ENCODE results near the gene GCSH.

DNA sequence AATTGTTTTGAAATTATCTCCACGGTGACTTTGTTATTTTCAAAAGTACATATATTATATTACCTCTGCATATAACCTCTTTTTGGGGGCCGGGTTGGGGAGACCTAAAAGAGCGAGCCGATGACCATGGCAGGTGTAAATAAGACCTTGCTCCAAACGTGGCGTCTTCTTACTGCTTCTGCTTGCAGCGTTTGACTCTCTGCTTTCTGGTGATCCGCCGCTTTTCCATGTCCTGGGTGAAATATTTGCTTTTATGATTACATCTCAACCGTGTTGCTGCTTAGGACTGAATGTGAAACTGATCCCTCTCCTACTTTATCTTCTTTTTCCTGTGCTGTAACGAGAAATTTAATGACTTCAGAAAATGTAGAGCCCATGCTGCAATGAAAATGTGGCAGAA, 42.4 kb downstream of the GCSH start:
- no peak for TF ChIP-seq POLR2A (IDR thresholded peaks at IDR 0.05)
- TF ChIP-seq, protein P1, sequence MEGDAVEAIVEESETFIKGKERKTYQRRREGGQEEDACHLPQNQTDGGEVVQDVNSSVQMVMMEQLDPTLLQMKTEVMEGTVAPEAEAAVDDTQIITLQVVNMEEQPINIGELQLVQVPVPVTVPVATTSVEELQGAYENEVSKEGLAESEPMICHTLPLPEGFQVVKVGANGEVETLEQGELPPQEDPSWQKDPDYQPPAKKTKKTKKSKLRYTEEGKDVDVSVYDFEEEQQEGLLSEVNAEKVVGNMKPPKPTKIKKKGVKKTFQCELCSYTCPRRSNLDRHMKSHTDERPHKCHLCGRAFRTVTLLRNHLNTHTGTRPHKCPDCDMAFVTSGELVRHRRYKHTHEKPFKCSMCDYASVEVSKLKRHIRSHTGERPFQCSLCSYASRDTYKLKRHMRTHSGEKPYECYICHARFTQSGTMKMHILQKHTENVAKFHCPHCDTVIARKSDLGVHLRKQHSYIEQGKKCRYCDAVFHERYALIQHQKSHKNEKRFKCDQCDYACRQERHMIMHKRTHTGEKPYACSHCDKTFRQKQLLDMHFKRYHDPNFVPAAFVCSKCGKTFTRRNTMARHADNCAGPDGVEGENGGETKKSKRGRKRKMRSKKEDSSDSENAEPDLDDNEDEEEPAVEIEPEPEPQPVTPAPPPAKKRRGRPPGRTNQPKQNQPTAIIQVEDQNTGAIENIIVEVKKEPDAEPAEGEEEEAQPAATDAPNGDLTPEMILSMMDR (IDR thresholded peaks at IDR 0.05): no peak
